Fibroblast of pulmonary artery (primary cell): ENCODE results near the gene SRSF5.

ENCODE experiments used
- DNase-seq: peaks from one replicate; pipeline ENCODE4 v3.0.0-alpha.2; 2010; ENCODE audit warnings: low read depth
- H3K4me3 ChIP-seq: replicated peaks from 2 replicates; pipeline ENCODE4 v1.5.1; 2011; ENCODE audit warnings: low read depth, mild to moderate bottlenecking, control low read depth, low read length, moderate library complexity
- TF ChIP-seq, protein P1 (sequence below): IDR thresholded peaks from 2 replicates; pipeline ENCODE4 v1.5.1; 2011; ENCODE audit warnings: mild to moderate bottlenecking, control low read depth, low read length, inconsistent platforms; ENCODE audit errors: missing control alignments

The SRSF5 gene

DNA sequence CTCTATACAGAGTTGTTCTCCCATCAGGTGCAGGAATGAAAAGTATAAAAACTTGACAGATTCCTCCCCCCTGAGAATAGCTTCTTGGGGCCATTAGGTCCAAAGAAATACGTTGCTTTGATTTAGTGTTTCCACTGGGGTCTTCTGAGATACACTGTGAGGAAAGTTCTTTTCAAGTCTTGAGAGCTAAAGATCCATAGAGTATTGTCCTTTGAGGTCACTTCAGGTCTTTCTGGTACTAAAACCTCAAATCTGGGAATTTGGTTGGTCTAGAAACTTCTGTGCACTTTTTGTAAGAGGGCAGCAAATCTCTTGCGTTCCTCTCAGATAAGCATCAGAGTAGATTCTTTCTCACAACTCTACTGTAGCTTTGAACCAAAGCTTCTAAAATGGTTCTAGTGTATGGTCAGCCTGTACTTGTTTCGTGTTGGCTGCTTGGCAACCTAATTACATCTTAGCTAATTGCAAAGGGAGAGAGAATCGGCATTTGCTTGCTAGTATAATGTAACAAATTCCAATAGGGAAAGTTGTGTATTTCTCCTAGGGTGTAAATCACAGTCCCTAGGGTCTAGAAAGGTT lies 10.0 kb downstream of the SRSF5 start:
- DNase-seq = no peak
- TF ChIP-seq, protein P1, sequence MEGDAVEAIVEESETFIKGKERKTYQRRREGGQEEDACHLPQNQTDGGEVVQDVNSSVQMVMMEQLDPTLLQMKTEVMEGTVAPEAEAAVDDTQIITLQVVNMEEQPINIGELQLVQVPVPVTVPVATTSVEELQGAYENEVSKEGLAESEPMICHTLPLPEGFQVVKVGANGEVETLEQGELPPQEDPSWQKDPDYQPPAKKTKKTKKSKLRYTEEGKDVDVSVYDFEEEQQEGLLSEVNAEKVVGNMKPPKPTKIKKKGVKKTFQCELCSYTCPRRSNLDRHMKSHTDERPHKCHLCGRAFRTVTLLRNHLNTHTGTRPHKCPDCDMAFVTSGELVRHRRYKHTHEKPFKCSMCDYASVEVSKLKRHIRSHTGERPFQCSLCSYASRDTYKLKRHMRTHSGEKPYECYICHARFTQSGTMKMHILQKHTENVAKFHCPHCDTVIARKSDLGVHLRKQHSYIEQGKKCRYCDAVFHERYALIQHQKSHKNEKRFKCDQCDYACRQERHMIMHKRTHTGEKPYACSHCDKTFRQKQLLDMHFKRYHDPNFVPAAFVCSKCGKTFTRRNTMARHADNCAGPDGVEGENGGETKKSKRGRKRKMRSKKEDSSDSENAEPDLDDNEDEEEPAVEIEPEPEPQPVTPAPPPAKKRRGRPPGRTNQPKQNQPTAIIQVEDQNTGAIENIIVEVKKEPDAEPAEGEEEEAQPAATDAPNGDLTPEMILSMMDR = no peak
- H3K4me3 ChIP-seq = no peak overlapping the region

- no peak for DNase-seq
- TF ChIP-seq, protein P1 = no peak
These were observed 12.1 kb downstream of the SRSF5 start for GRCh38 chr14:69779088-69779487.

GRCh38 chr14:69780092-69780491 lies 13.2 kb downstream of the SRSF5 start:
- TF ChIP-seq, protein P1 = no peak
- no peak for DNase-seq
- no peak overlapping the region for H3K4me3 ChIP-seq

More at GRCh38 chr14:69779088-69779487, 12.1 kb downstream of the SRSF5 start:
- no peak overlapping the region for H3K4me3 ChIP-seq

DNA sequence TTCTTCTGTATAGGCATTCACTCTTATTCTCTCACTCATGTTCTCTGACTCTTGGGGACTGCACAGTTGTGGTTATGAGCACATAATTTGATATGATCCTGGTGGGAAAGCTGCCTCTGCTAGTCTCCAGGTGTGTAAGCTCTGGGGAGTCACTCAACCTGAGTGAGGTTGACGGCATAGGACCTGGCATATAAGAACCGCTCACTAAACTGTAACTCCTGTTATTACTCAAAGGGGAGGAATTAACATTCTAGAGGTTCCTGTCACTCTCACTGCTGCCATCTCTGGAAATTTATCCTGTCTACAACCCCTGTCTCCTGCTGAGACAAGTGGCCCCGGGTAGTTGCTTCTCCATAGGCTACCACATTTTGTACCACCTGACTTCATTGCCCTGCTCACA lies 14.0 kb downstream of the SRSF5 start:
- no peak for DNase-seq
- TF ChIP-seq, protein P1 = no peak

DNA sequence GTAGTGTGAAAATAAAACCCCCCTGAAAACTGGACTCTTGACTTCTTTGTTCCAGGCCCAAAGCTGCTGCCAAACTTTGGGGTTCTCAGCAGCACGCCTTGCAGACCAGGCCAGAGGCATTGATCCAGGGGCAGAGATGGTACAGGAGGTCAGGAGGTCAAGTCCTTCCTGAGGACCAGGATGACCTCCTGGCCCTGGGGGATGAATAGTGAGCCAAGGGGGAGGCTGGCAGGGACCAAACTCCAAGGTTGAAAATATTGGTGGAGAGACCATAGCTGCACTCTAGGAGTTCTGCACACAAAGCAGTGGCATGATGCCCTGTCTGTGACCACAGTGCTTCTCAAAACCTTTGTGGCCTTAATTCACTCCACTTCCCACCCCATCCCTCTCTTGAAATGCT lies 18.0 kb downstream of the SRSF5 start:
- no peak for DNase-seq
- no peak overlapping the region for H3K4me3 ChIP-seq
- TF ChIP-seq, protein P1 = no peak

More for the DNA sequence above, 14.0 kb downstream of the SRSF5 start:
- H3K4me3 ChIP-seq = no peak overlapping the region

DNA sequence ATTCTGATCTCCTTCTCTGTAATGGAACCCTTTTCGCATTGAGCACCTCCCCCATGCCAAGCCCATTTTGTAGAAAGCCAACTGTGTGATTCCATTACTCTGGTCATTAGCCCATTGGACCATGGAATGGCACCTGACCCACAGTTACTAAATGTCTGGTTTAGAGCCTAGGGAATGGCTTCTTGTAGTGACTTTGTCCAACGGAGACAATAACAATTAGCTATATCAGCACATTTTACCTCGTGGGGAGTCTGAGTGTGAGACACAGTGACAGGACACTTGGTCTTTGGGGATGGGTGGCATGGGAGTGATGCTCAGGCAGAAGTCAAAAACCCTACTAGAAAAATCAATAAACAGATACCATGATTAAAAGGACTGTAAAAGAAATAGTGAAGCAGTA lies 19.7 kb downstream of the SRSF5 start:
- TF ChIP-seq, protein P1 = no peak
- H3K4me3 ChIP-seq = no peak overlapping the region
- no peak for DNase-seq

- DNase-seq = no peak
- no peak overlapping the region for H3K4me3 ChIP-seq
- TF ChIP-seq, protein P1 = no peak
These were observed 22.2 kb downstream of the SRSF5 start for GRCh38 chr14:69789118-69789640.
